ENCODE measurements around the gene MATN1. TPM values are rescaled to one million over a fixed set of nuclear protein-coding genes. Genes with fewer than 3 reads are reported as not detected.
A peak's percentile ranks its signal among the peaks of the same experiment; 100 is the strongest.

MATN1 gene
- total RNA-seq, 4 donors from 2014 or later: 0.98 TPM; not detected in 3

GRCh38 chr1:30750731-30751291 lies 27.4 kb upstream of the MATN1 start:
- no peak for DNase-seq (ENCODE audit: low spot score in 2 of 2)
- WGBS: 74% methylated on average over 6 of the region's 10 CpGs
- no peaks in the 10 kb centered on the region for H3K9me3 ChIP-seq
- no peaks in the 10 kb centered on the region for H3K36me3 ChIP-seq
- H3K27ac ChIP-seq: no peak overlapping the region
- H3K4me1 ChIP-seq: peaks cover 48% of the 10 kb centered on the region
- no peaks in the 10 kb centered on the region for H3K27me3 ChIP-seq
- H3K4me3 ChIP-seq: no peak overlapping the region
- TF ChIP-seq POLR2A (IDR thresholded peaks at IDR 0.05) (no peak), CTCF (IDR thresholded peaks at IDR 0.05) (no peak), POLR2AphosphoS5 (IDR thresholded peaks at IDR 0.05) (no peak), EP300 (IDR thresholded peaks at IDR 0.05) (no peak)

GRCh38 chr1:30749691-30750583 lies 26.6 kb upstream of the MATN1 start:
- no peak for DNase-seq (ENCODE audit: low spot score in 2 of 2)
- H3K4me3 ChIP-seq: no peak overlapping the region
- no peak overlapping the region for H3K27ac ChIP-seq
- no peak for TF ChIP-seq CTCF (IDR thresholded peaks at IDR 0.05)
- no peak for TF ChIP-seq POLR2AphosphoS5 (IDR thresholded peaks at IDR 0.05)
- no peak for TF ChIP-seq POLR2A (IDR thresholded peaks at IDR 0.05)
- TF ChIP-seq EP300 (IDR thresholded peaks at IDR 0.05): no peak
- no peaks in the 10 kb centered on the region for H3K27me3 ChIP-seq
- WGBS: 80% methylated on average over 22 of the region's 23 CpGs
- H3K9me3 ChIP-seq: no peaks in the 10 kb centered on the region
- H3K4me1 ChIP-seq: peaks cover 51% of the 10 kb centered on the region
- no peaks in the 10 kb centered on the region for H3K36me3 ChIP-seq

GRCh38 chr1:30748699-30749401 lies 25.5 kb upstream of the MATN1 start:
- H3K36me3 ChIP-seq: no peaks in the 10 kb centered on the region
- DNase-seq (ENCODE audit: low spot score in 2 of 2): no peak
- no peak for TF ChIP-seq CTCF (IDR thresholded peaks at IDR 0.05)
- no peak for TF ChIP-seq EP300 (IDR thresholded peaks at IDR 0.05)
- no peak for TF ChIP-seq POLR2AphosphoS5 (IDR thresholded peaks at IDR 0.05)
- no peak overlapping the region for H3K4me3 ChIP-seq
- no peaks in the 10 kb centered on the region for H3K27me3 ChIP-seq
- no peaks in the 10 kb centered on the region for H3K9me3 ChIP-seq
- WGBS: 63% methylated on average over 16 of the region's 16 CpGs
- peak overlapping the region; percentile 36 for H3K27ac ChIP-seq
- peaks cover 54% of the 10 kb centered on the region for H3K4me1 ChIP-seq

DNA sequence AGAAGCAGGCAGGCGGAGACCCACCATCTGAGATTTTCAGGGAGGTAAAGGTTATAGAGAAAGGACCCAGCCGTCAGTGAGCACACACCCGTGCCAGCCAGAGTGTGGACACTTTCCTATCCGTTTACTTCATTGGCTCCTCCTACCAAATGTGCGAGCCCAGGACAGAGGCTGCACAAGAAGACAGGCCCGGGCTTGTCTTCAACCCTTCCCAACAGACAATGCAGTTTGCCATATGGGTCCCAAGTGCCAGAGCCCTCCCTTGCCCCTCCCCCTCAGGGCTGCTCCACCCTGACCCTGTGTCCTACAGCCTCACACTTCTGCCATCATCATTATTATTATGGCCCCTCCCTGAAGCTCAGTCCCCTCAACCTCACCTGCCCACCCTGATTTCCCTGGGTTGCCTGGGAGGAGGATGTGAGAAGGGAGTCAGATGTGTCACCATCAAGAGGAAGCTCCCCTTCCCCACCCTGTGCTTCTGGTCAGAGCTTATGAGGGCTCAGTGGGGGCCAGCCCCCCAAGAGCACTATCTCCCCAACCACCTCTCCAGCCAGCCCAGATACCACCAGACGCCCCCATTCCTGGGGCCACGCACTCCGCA lies 24.8 kb upstream of the MATN1 start:
- no peaks in the 10 kb centered on the region for H3K36me3 ChIP-seq
- no peaks in the 10 kb centered on the region for H3K27me3 ChIP-seq
- peaks cover 54% of the 10 kb centered on the region for H3K4me1 ChIP-seq
- H3K4me3 ChIP-seq: no peak overlapping the region
- no peak for DNase-seq (ENCODE audit: low spot score in 2 of 2)
- WGBS: 34% methylated on average over 9 of the region's 9 CpGs
- no peak for TF ChIP-seq EP300 (IDR thresholded peaks at IDR 0.05)
- no peak for TF ChIP-seq CTCF (IDR thresholded peaks at IDR 0.05)
- TF ChIP-seq POLR2AphosphoS5 (IDR thresholded peaks at IDR 0.05): no peak
- TF ChIP-seq POLR2A (IDR thresholded peaks at IDR 0.05): no peak
- H3K27ac ChIP-seq: peak overlapping the region; percentile 36
- no peaks in the 10 kb centered on the region for H3K9me3 ChIP-seq

Measured in suprapubic skin (tissue), 4 donors.